GM18526 (cell line): ENCODE data around the gene PPP2R2C.

Experiments
- POLR2A ChIP-seq: IDR thresholded peaks from 3 replicates; pipeline ENCODE4 v1.6.1; 2011; ENCODE audit not compliant: insufficient read length; ENCODE audit errors: extremely low read depth

The PPP2R2C gene

GRCh38 chr4:6356076-6356560 is 116.3 kb downstream of the PPP2R2C start:
- no peak for TF ChIP-seq POLR2A

- no peak for TF ChIP-seq POLR2A
Measured at GRCh38 chr4:6355052-6355451, 117.4 kb downstream of the PPP2R2C start.

DNA sequence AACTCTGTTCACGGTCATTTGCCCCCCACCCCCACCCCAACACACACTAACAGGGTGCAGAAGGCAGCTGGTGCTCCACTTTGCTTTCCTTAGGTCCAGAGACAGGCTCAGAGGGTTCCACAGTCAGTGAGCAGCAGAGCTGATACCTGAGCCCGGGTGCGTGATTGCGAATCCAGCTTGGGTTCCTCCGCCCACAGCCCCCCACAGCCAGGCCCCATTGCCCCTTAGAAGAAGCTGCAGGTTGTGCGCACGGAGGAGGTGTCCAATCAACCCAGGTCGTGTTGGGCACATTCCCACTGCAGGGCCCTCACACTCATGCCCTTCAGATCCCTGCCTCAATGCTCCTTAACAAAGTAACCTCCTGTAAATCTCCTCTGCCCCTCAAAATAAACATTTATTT is 117.8 kb downstream of the PPP2R2C start:
- TF ChIP-seq POLR2A = no peak

- no peak for TF ChIP-seq POLR2A
Measured at GRCh38 chr4:6354119-6354518, 118.3 kb downstream of the PPP2R2C start.

GRCh38 chr4:6352031-6352692 is 120.3 kb downstream of the PPP2R2C start:
- TF ChIP-seq POLR2A = no peak

DNA sequence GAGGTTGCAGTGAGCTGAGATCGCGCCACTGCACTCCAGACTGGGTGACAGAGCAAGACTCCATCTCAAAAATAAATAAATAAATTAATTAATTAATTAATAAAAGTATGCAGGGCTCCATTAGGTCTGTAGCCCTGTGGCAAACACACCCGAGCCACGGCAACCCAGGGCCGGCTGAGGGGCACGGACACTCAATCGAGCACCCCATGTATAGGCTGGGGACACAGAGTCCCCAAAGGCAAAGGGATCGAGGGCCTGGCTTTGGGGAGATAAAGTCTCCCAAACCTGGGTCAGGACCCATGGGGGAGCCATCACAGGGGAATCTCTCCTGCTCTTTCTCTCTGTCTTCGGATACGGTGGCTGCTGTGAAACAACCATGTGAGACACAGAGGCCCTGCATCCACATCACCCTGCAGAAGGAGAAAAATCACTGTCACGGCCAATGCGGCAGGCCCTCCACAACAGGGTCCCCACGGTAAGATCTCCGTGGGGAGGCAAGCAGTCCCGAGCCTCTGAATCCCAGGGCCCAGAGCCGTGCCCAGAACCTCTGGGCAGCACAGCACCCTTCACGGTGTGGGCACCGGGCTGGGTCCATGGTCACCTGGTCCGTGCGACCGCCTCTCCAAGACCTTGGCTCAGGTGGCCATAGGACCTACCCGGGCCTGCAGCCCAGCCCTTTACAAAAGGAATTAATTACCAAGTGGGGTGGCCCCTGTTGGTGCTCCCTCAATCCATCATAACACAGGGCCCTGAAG is 121.0 kb downstream of the PPP2R2C start:
- TF ChIP-seq POLR2A = no peak

GRCh38 chr4:6350646-6351045 is 121.8 kb downstream of the PPP2R2C start:
- TF ChIP-seq POLR2A = no peak

- no peak for TF ChIP-seq POLR2A
Measured at GRCh38 chr4:6349896-6350603, 122.4 kb downstream of the PPP2R2C start.

- TF ChIP-seq POLR2A = no peak
Measured at GRCh38 chr4:6348408-6348807, 124.0 kb downstream of the PPP2R2C start.

DNA sequence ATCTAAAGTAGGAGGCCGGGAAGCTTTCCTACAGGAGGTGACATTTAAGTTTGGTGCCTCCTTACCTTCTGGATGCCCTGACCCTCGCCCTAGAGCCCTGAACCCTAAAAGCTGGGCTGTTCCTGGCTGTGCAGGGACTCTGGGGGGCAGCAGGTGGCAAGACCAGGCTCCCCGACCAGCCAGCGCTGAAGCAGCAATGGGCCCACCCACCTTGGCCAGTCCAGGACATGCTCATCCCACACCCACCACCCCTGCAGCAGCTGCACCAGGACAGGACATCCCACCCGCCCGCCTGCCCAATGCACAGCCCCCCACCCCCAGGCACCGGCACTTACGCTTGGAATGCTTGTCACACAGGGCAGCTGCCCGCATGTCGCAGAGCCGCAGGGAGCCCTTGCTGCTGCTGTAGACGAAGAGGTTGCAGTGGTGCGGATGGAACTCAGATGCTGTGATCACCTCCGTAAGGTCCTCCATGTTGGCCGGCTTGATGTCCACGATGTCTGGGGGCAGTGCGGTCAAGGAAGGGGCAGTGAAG is 124.8 kb downstream of the PPP2R2C start:
- no peak for TF ChIP-seq POLR2A

GRCh38 chr4:6346373-6347110 is 125.9 kb downstream of the PPP2R2C start:
- no peak for TF ChIP-seq POLR2A

- no peak for TF ChIP-seq POLR2A
Measured at GRCh38 chr4:6345866-6346265, 126.5 kb downstream of the PPP2R2C start.

- TF ChIP-seq POLR2A = no peak
Measured at GRCh38 chr4:6345096-6345830, 127.2 kb downstream of the PPP2R2C start.

GRCh38 chr4:6343939-6344408 is 128.4 kb downstream of the PPP2R2C start:
- TF ChIP-seq POLR2A = no peak
